ENCODE results near the gene YIPF2. TPM values are rescaled to one million over a fixed set of nuclear protein-coding genes. Genes with fewer than 3 reads are reported as not detected.

Gene YIPF2
- 114 and 140 TPM in 2 replicates for total RNA-seq (2014; rRNA removed; shearing (Covaris generic))
- polyA plus RNA-seq (2016; fragmentation: Nextera tagmentation; extraction: Ambion mirVana): 57.3 and 61.5 TPM in 2 replicates

DNA sequence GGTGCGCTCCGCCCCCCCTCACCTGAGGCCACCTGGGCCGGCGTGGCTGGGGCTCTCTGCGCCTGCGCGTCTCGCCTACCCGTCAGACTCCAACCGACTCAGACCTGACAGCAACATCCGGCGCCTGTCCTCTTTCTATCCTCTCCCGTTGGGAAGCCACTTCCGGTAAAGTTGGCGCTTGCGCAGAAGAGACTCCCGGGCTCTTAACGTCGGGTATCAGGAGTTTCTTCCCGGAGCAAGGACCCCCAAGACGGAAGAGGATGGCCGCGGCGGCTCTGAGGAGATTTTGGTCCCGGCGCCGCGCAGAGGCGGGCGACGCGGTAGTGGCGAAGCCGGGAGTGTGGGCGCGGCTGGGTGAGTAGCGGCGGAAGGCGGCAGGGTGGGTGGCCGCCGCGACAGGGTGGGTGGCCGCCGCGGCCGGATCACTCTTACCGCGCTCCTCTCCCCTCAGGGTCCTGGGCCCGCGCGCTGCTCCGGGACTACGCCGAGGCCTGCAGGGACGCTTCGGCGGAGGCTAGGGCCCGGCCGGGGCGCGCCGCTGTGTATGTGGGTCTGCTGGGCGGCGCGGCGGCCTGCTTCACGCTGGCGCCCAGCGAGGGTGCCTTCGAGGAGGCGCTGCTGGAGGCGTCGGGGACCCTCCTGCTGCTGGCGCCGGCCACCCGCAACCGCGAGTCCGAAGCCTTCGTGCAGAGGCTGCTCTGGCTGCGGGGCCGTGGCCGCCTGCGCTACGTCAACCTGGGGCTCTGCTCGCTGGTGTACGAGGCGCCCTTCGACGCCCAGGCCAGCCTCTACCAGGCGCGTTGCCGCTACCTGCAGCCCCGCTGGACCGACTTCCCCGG lies at the start of gene YIPF2, which contains the start of gene TIMM29:
Gene YIPF2, minus strand, starts transcription at position 77 of the 839 bp plus-strand sequence. CDS start 229 bp downstream, outside the sequence.
Gene TIMM29, plus strand, starts transcription at position 249 of the 839 bp plus-strand sequence. Its CDS starts 12 bp downstream, at position 261.
- no peaks in the 10 kb centered on the region for H3K9me2 ChIP-seq (ENCODE audit: insufficient read depth)
- H4K20me1 ChIP-seq (ENCODE audit: insufficient read depth): no peaks in the 10 kb centered on the region
- peaks cover 7% of the 10 kb centered on the region; the same call in 1 of the 2 replicates for H3K36me3 ChIP-seq (ENCODE audit: low read depth)
- 1 to 2% methylated on average over 57 to 64 of the region's 96 CpGs for WGBS, 2 experiments (ENCODE audit: low coverage in 1 of 2, low lambda C conversion rate in 2 of 2, missing lambda C conversion rate in 2 of 2)
- peak within 1 kb of the TSS; percentile 85 for H2AFZ ChIP-seq
- H3K4me2 ChIP-seq (ENCODE audit: unreplicated experiment): peak within 1 kb of the TSS; percentile 89
- no peaks in the 10 kb centered on the region for H3K27me3 ChIP-seq (replicated peaks; ENCODE audit: insufficient read depth)
- H3K79me2 ChIP-seq (ENCODE audit: insufficient read depth): peaks cover 75% of the 10 kb centered on the region
- peak; percentile 99 for DNase-seq
- H3K9me3 ChIP-seq (ENCODE audit: low read depth): no peaks in the 10 kb centered on the region
- peak within 1 kb of the TSS; percentile 93 for H3K9ac ChIP-seq
- peaks cover 5% of the 10 kb centered on the region; the same call in 1 of the 2 replicates for H3K4me1 ChIP-seq (ENCODE audit: insufficient read depth)
- in situ Hi-C loops (cut with MboI): no loop called here
- TF ChIP-seq EZH2phosphoT487 (IDR thresholded peaks at IDR 0.05; ENCODE audit: insufficient read depth, low read depth) (no peak), EZH2 (IDR thresholded peaks at IDR 0.05; ENCODE audit: insufficient read depth, poor library complexity, severe bottlenecking) (no peak)
- H3K4me3 ChIP-seq: peak within 1 kb of the TSS; percentile 88
- H3K27ac ChIP-seq: peak within 1 kb of the TSS; percentile 50
- H3F3A ChIP-seq (ENCODE audit: insufficient read depth): no peaks in the 10 kb centered on the region

DNA sequence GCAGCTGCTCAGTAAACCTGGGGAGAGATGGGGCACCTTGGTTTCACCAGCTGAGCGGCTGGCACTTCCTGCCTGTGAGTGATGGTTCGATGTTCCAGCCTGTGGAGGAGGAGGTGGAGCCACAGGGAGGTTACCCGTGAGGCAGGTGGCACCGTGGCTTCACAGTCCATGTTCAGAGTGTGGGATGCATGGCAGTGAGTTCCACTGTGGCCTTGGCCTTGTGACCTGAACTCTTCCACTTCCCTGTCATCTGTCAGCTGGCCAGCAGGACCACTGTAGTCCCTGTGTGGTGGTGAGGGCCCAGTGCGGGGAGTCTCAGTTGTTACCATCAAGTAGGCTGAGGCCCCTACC lies 49.3 kb upstream of the YIPF2 start:
- Histone ChIP-seq H3K9me3 (ENCODE audit: low read depth) (no peaks in the 10 kb centered on the region), H4K20me1 (ENCODE audit: insufficient read depth) (no peaks in the 10 kb centered on the region), H3K9ac (no peak overlapping the region), H3K4me3 (no peak overlapping the region), H3K36me3 (ENCODE audit: low read depth) (no peaks in the 10 kb centered on the region), H2AFZ (no peak overlapping the region), H3K27me3 (replicated peaks; ENCODE audit: insufficient read depth) (no peaks in the 10 kb centered on the region), H3K4me2 (ENCODE audit: unreplicated experiment) (no peak overlapping the region), H3F3A (ENCODE audit: insufficient read depth) (no peaks in the 10 kb centered on the region), H3K4me1 (ENCODE audit: insufficient read depth) (peaks cover 15% of the 10 kb centered on the region; the same call in 1 of the 2 replicates), H3K27ac (no peak overlapping the region), H3K9me2 (ENCODE audit: insufficient read depth) (no peaks in the 10 kb centered on the region), H3K79me2 (ENCODE audit: insufficient read depth) (peaks cover 99% of the 10 kb centered on the region)
- no peak for DNase-seq
- 98% methylated on average over 5 of the region's 5 CpGs for WGBS, 2 experiments (ENCODE audit: low coverage in 1 of 2, low lambda C conversion rate in 2 of 2, missing lambda C conversion rate in 2 of 2)
- in situ Hi-C loops (cut with MboI): no loop called here
- TF ChIP-seq EZH2 (IDR thresholded peaks at IDR 0.05; ENCODE audit: insufficient read depth, poor library complexity, severe bottlenecking) (no peak), EZH2phosphoT487 (IDR thresholded peaks at IDR 0.05; ENCODE audit: insufficient read depth, low read depth) (no peak)

DNA sequence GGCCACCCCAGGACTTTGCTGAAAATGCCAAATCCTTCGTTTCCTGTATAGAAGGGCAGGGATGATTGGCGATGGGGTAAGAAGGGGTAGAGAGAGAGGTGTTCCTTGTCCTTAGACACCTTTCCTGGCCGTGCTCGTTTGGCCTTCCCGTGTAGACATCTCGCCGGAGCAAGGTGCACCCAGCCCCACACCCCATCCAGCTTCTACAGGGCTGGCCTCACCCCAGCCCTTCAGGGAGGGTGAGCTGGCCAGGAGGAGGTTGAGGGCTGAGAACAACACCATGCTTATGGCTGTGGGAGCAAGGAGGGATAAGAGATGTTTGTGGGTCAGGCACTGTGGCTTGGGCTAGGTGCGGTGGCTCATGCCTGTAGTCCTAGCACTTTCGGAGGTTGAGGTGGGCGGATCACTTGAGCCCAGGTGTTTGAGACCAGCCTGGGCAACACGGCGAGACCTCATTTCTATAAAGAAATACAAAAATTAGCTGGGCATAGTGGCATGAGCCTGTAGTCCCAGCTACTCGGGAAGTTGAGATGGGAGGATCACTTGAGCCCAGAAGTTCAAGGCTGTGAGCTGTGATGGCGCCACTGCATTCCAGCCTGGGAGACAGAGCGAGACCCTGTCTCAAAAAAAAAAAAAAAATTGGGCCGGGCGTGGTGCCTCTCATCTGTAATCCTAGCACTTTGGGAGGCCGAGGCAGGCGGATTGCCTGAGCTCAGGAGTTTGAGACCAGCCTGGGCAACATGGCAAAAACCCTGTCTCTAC lies 47.9 kb upstream of the YIPF2 start:
- no peaks in the 10 kb centered on the region for H3K9me3 ChIP-seq (ENCODE audit: low read depth)
- no peaks in the 10 kb centered on the region for H3F3A ChIP-seq (ENCODE audit: insufficient read depth)
- no peak for DNase-seq
- no peak overlapping the region for H2AFZ ChIP-seq
- H3K36me3 ChIP-seq (ENCODE audit: low read depth): no peaks in the 10 kb centered on the region
- no peak overlapping the region for H3K4me3 ChIP-seq
- 0 out of 2 replicates have a peak overlapping the region, but pooled peaks have one; percentile 29 for H3K9ac ChIP-seq
- in situ Hi-C loops (cut with MboI): no loop called here
- H3K27ac ChIP-seq: no peak overlapping the region
- peaks cover 99% of the 10 kb centered on the region for H3K79me2 ChIP-seq (ENCODE audit: insufficient read depth)
- peaks cover 15% of the 10 kb centered on the region; the same call in 1 of the 2 replicates for H3K4me1 ChIP-seq (ENCODE audit: insufficient read depth)
- H4K20me1 ChIP-seq (ENCODE audit: insufficient read depth): no peaks in the 10 kb centered on the region
- H3K9me2 ChIP-seq (ENCODE audit: insufficient read depth): no peaks in the 10 kb centered on the region
- 94 to 96% methylated on average over 18 to 19 of the region's 19 CpGs for WGBS, 2 experiments (ENCODE audit: low coverage in 1 of 2, low lambda C conversion rate in 2 of 2, missing lambda C conversion rate in 2 of 2)
- no peaks in the 10 kb centered on the region for H3K27me3 ChIP-seq (replicated peaks; ENCODE audit: insufficient read depth)
- TF ChIP-seq EZH2 (IDR thresholded peaks at IDR 0.05; ENCODE audit: insufficient read depth, poor library complexity, severe bottlenecking) (no peak), EZH2phosphoT487 (IDR thresholded peaks at IDR 0.05; ENCODE audit: insufficient read depth, low read depth) (no peak)
- no peak overlapping the region for H3K4me2 ChIP-seq (ENCODE audit: unreplicated experiment)

All from GM23248 (cell line).